GM21367 (cell line): ENCODE data around the gene SNX25.
A peak's percentile ranks its signal among the peaks of the same experiment; 100 is the strongest.
"Not testable (repeated sequence)": the region's sequence is repeated elsewhere in the genome, so short reads cannot be mapped to it uniquely, and the experiment has no call there.

Experiments
- ATAC-seq: cut with Tn5 transposase; IDR thresholded peaks from one replicate; pipeline ENCODE4 v1.9.1; 2021; ENCODE audit not compliant: unreplicated experiment

SNX25 gene

GRCh38 chr4:185204238-185204910, 5.0 kb upstream of the SNX25 start:
- ATAC-seq: no peak

GRCh38 chr4:185205073-185205472, 4.3 kb upstream of the SNX25 start:
- ATAC-seq: not testable (repeated sequence)

GRCh38 chr4:185205697-185206342, 3.6 kb upstream of the SNX25 start:
- ATAC-seq: no peak

GRCh38 chr4:185207466-185207865, 1.9 kb upstream of the SNX25 start:
- ATAC-seq: no peak

GRCh38 chr4:185209852-185210101, 379 bp downstream of the SNX25 start:
- ATAC-seq: peak; percentile 7

- ATAC-seq: peak; percentile 4
Observed at GRCh38 chr4:185210102-185210981, 944 bp downstream of the SNX25 start.

- no peak for ATAC-seq
Observed at GRCh38 chr4:185211035-185211434, 1.6 kb downstream of the SNX25 start.

- ATAC-seq: no peak
Observed at GRCh38 chr4:185211641-185212040, 2.2 kb downstream of the SNX25 start.

GRCh38 chr4:185212581-185212980, 3.2 kb downstream of the SNX25 start:
- ATAC-seq: no peak

- peak; percentile 44 for ATAC-seq
Observed at GRCh38 chr4:185213877-185214276, 4.5 kb downstream of the SNX25 start.

GRCh38 chr4:185215261-185215660, 5.9 kb downstream of the SNX25 start:
- no peak for ATAC-seq

- no peak for ATAC-seq
Observed at GRCh38 chr4:185217408-185217975, 8.1 kb downstream of the SNX25 start.

GRCh38 chr4:185218312-185218711, 8.9 kb downstream of the SNX25 start:
- ATAC-seq: no peak

GRCh38 chr4:185219551-185220344, 10.3 kb downstream of the SNX25 start:
- peak; percentile 65 for ATAC-seq

GRCh38 chr4:185221491-185221890, 12.1 kb downstream of the SNX25 start:
- ATAC-seq: no peak

- no peak for ATAC-seq
Observed at GRCh38 chr4:185221912-185222311, 12.5 kb downstream of the SNX25 start.

- ATAC-seq: no peak
Observed at GRCh38 chr4:185222598-185222997, 13.2 kb downstream of the SNX25 start.

- ATAC-seq: no peak
Observed at GRCh38 chr4:185224597-185224996, 15.2 kb downstream of the SNX25 start.

GRCh38 chr4:185225940-185226339, 16.5 kb downstream of the SNX25 start:
- ATAC-seq: no peak

- ATAC-seq: no peak
Observed at GRCh38 chr4:185227131-185227551, 17.7 kb downstream of the SNX25 start.

GRCh38 chr4:185227713-185228278, 18.4 kb downstream of the SNX25 start:
- ATAC-seq: no peak
